B cell (primary cell): ENCODE measurements around the gene ASIP.

ENCODE experiments used
- CTCF ChIP-seq: fragments of 200-600 bp; IDR thresholded peaks from one replicate; pipeline ENCODE4 v1.8.0; 2022; ENCODE audit warnings: antibody characterized with exemption, mild to moderate bottlenecking
- EZH2 ChIP-seq: IDR thresholded peaks from 2 replicates; pipeline ENCODE4 v1.6.1; 2012; ENCODE audit warnings: borderline replicate concordance, low read depth, mild to moderate bottlenecking, moderate library complexity, low read length; ENCODE audit not compliant: insufficient read depth, poor library complexity, severe bottlenecking

- TF ChIP-seq CTCF (no peak), EZH2 (no peak)
Measured at GRCh38 chr20:34269996-34270627, 28.9 kb downstream of the ASIP start.
